ENCODE data around the gene ANGPT4.

ANGPT4 gene

GRCh38 chr20:916125-916799 is at the start of gene ANGPT4:
Gene ANGPT4, minus strand, starts transcription at chr20:916334. Its CDS starts 120 bp downstream, at chr20:916214.
- no peak within 1 kb of the TSS for H3K4me3 ChIP-seq (ENCODE audit: low read length)
- DNase-seq (ENCODE audit: low read depth): no peak
- TF ChIP-seq CTCF (conservative IDR thresholded peaks at IDR 0.05; ENCODE audit: low read depth, low read length): no peak

- H3K4me3 ChIP-seq (ENCODE audit: low read length): no peak overlapping the region
- DNase-seq (ENCODE audit: low read depth): no peak
- TF ChIP-seq CTCF (conservative IDR thresholded peaks at IDR 0.05; ENCODE audit: low read depth, low read length): no peak
Observed at GRCh38 chr20:963795-964194, 47.7 kb upstream of the ANGPT4 start.

- no peak for TF ChIP-seq CTCF (conservative IDR thresholded peaks at IDR 0.05; ENCODE audit: low read depth, low read length)
- DNase-seq (ENCODE audit: low read depth): no peak
- no peak overlapping the region for H3K4me3 ChIP-seq (ENCODE audit: low read length)
Observed at GRCh38 chr20:962683-963082, 46.5 kb upstream of the ANGPT4 start.

- no peak overlapping the region for H3K4me3 ChIP-seq (ENCODE audit: low read length)
- no peak for TF ChIP-seq CTCF (conservative IDR thresholded peaks at IDR 0.05; ENCODE audit: low read depth, low read length)
Observed at GRCh38 chr20:962223-962622, 46.1 kb upstream of the ANGPT4 start.

GRCh38 chr20:961768-962167 is 45.6 kb upstream of the ANGPT4 start:
- TF ChIP-seq CTCF (conservative IDR thresholded peaks at IDR 0.05; ENCODE audit: low read depth, low read length): no peak
- no peak for DNase-seq (ENCODE audit: low read depth)
- H3K4me3 ChIP-seq (ENCODE audit: low read length): no peak overlapping the region

More at GRCh38 chr20:962223-962622, 46.1 kb upstream of the ANGPT4 start:
- DNase-seq (ENCODE audit: low read depth): no peak

GRCh38 chr20:959996-960615 is 44.0 kb upstream of the ANGPT4 start:
- DNase-seq (ENCODE audit: low read depth): no peak
- TF ChIP-seq CTCF (conservative IDR thresholded peaks at IDR 0.05; ENCODE audit: low read depth, low read length): no peak
- H3K4me3 ChIP-seq (ENCODE audit: low read length): no peak overlapping the region
